A549 (cell line): Measurements from ENCODE around the gene DPPA5.
"Not testable (repeated sequence)": the region's sequence is repeated elsewhere in the genome, so short reads cannot be mapped to it uniquely, and the experiment has no call there.

Experiments used
- CTCF ChIP-seq: fragments of >200 bp; sonication (Bioruptor Twin); formaldehyde crosslinking; IDR thresholded peaks from 3 replicates; pipeline ENCODE4 v1.5.1; 2016
- EP300 ChIP-seq, 2 experiments: fragments of >200 bp; sonication (Bioruptor Twin); formaldehyde crosslinking; IDR thresholded peaks; 2 replicates in 1 of 2; 3 replicates in 1 of 2; pipeline ENCODE4 v1.6.1; 2016 to 2017
- JUNB ChIP-seq: fragments of >200 bp; sonication (Bioruptor Twin); formaldehyde crosslinking; IDR thresholded peaks from 2 replicates; pipeline ENCODE4 v1.6.1; 2016
- POLR2A ChIP-seq: IDR thresholded peaks from 2 replicates; pipeline ENCODE4 v1.6.1; 2012; ENCODE audit warnings: mild to moderate bottlenecking, low read length
- TF ChIP-seq, protein P1 (sequence below): IDR thresholded peaks from 2 replicates; pipeline ENCODE4 v1.6.1; 2012

DNA sequence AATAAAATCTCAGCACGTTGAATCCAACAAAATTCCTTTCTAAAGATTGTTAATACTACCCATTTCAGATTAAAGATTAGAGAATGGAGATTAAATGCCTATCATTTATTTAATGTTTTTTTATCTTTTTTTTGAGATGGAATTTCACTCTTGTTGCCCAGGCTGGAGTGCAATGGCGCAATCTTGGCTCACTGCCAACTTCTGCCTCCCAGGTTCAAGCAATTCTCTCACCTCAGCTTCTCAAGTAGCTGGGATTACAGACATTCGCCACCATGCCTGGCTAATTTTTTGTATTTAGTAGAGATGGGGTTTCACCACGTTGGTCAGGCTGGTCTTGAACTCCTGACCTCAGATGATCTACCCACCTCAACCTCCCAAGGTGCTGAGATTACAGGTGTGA, 38.1 kb upstream of the DPPA5 start:
- not testable (repeated sequence) for TF ChIP-seq POLR2A; EP300 (IDR thresholded peaks at IDR 0.05); CTCF; JUNB
- TF ChIP-seq, protein P1, sequence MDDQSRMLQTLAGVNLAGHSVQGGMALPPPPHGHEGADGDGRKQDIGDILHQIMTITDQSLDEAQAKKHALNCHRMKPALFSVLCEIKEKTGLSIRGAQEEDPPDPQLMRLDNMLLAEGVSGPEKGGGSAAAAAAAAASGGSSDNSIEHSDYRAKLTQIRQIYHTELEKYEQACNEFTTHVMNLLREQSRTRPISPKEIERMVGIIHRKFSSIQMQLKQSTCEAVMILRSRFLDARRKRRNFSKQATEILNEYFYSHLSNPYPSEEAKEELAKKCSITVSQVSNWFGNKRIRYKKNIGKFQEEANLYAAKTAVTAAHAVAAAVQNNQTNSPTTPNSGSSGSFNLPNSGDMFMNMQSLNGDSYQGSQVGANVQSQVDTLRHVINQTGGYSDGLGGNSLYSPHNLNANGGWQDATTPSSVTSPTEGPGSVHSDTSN, result not testable (repeated sequence)
